Neuronal stem cell (in vitro differentiated cells): ENCODE measurements around the gene YY2. TPM values are rescaled to one million over a fixed set of nuclear protein-coding genes. Genes with fewer than 3 reads are reported as not detected.

Experiments
- DNase-seq: peaks from one replicate; pipeline ENCODE4 v3.0.0-alpha.2; 2013; ENCODE audit warnings: low spot score
- H2AFZ ChIP-seq: one replicate; pipeline ENCODE4 v1.6.1; 2013; ENCODE audit warnings: mild to moderate bottlenecking, low read length, inconsistent platforms
- H2AK5ac ChIP-seq: 2 replicates; pipeline ENCODE4 v1.6.1; 2013; ENCODE audit warnings: low read depth, mild to moderate bottlenecking, inconsistent platforms, low read length, moderate library complexity, mixed read lengths
- H2BK120ac ChIP-seq: 2 replicates; pipeline ENCODE4 v1.6.1; 2013; ENCODE audit warnings: low read depth, mild to moderate bottlenecking, inconsistent platforms, low read length, moderate library complexity, mixed read lengths
- H2BK12ac ChIP-seq: one replicate; pipeline ENCODE4 v1.6.1; 2013; ENCODE audit warnings: low read length, inconsistent platforms
- H2BK15ac ChIP-seq: 2 replicates; pipeline ENCODE4 v1.6.1; 2013; ENCODE audit warnings: mild to moderate bottlenecking, low read length, inconsistent platforms, mixed read lengths
- H2BK5ac ChIP-seq: one replicate; pipeline ENCODE4 v1.6.1; 2013; ENCODE audit warnings: inconsistent platforms, mild to moderate bottlenecking, low read length, moderate library complexity
- H3K14ac ChIP-seq: one replicate; pipeline ENCODE4 v1.6.1; 2013; ENCODE audit warnings: low read length, inconsistent platforms
- H3K18ac ChIP-seq: 2 replicates; pipeline ENCODE4 v1.6.1; 2013; ENCODE audit warnings: low read length, inconsistent platforms
- H3K23ac ChIP-seq: 2 replicates; pipeline ENCODE4 v1.6.1; 2013; ENCODE audit warnings: low read depth, mild to moderate bottlenecking, mixed read lengths, low read length, inconsistent platforms; ENCODE audit not compliant: poor library complexity
- H3K27ac ChIP-seq: replicated peaks from 3 replicates; pipeline ENCODE4 v1.5.1; 2013; ENCODE audit warnings: low read length, inconsistent platforms
- H3K27me3 ChIP-seq, 3 experiments: 2 replicates each; pipeline ENCODE4 v1.6.1; 2013; ENCODE audit warnings: low read length in 3 of 3, mild to moderate bottlenecking in 2 of 3, inconsistent platforms in 1 of 3, low read depth in 1 of 3, mixed read lengths in 1 of 3, moderate library complexity in 1 of 3; ENCODE audit not compliant: control insufficient read depth in 3 of 3, insufficient read depth in 3 of 3
- H3K36me3 ChIP-seq, 2 donors: replicated peaks in 1 of 2; 2 replicates each; pipeline ENCODE4 v1.6.1; 2013; ENCODE audit warnings: low read length in 2 of 2; ENCODE audit not compliant: control insufficient read depth in 2 of 2, insufficient read depth in 2 of 2
- H3K4ac ChIP-seq: 2 replicates; pipeline ENCODE4 v1.6.1; 2013; ENCODE audit warnings: inconsistent platforms, mild to moderate bottlenecking, low read length, moderate library complexity
- H3K4me1 ChIP-seq, 2 donors: 1 replicate in 1 of 2; 2 replicates in 1 of 2; pipeline ENCODE4 v1.6.1; 2013; ENCODE audit warnings: low read length in 2 of 2, low read depth in 1 of 2; ENCODE audit not compliant: control insufficient read depth in 2 of 2, insufficient read depth in 1 of 2
- H3K4me2 ChIP-seq: one replicate; pipeline ENCODE4 v1.6.1; 2013; ENCODE audit warnings: mild to moderate bottlenecking, low read length, inconsistent platforms; ENCODE audit not compliant: insufficient read depth, poor library complexity, severe bottlenecking
- H3K4me3 ChIP-seq, 2 donors: 2 replicates each; pipeline ENCODE4 v1.5.1; 2013; ENCODE audit warnings: low read length in 2 of 2, mild to moderate bottlenecking in 2 of 2, inconsistent platforms in 1 of 2, moderate library complexity in 1 of 2
- H3K79me1 ChIP-seq: one replicate; pipeline ENCODE4 v1.6.1; 2013; ENCODE audit warnings: low read depth, mild to moderate bottlenecking, inconsistent platforms, low read length, moderate library complexity
- H3K9ac ChIP-seq: one replicate; pipeline ENCODE4 v1.6.1; 2013; ENCODE audit warnings: mild to moderate bottlenecking, low read depth, low read length, inconsistent platforms; ENCODE audit not compliant: poor library complexity
- H3K9me3 ChIP-seq, 2 donors: replicated peaks in 1 of 2; 2 replicates each; pipeline versions ENCODE3 to v1.6.1; 2013; ENCODE audit warnings: low read length in 2 of 2, mild to moderate bottlenecking in 2 of 2, inconsistent platforms in 1 of 2, low read depth in 1 of 2, mixed read lengths in 1 of 2, moderate library complexity in 1 of 2; ENCODE audit not compliant: control insufficient read depth in 2 of 2, insufficient read depth in 1 of 2
- H4K8ac ChIP-seq: one replicate; pipeline ENCODE4 v1.6.1; 2013; ENCODE audit warnings: low read depth, mild to moderate bottlenecking, inconsistent platforms, low read length, moderate library complexity
- H4K91ac ChIP-seq: one replicate; pipeline ENCODE4 v1.6.1; 2013; ENCODE audit warnings: low read length, low read depth, mild to moderate bottlenecking, inconsistent platforms; ENCODE audit not compliant: poor library complexity
- WGBS, 2 donors: extraction: QIAGEN DNeasy Blood & Tissue Kit; methylation state at CpG; one replicate each; pipeline ENCODE4 v1.1.7; 2013; ENCODE audit warnings: missing lambda C conversion rate in 2 of 2, mixed read lengths in 1 of 2; ENCODE audit not compliant: insufficient read length in 2 of 2, insufficient replicate concordance in 1 of 2; ENCODE audit errors: extremely low coverage in 2 of 2; 5-methylcytosine and 5-hydroxymethylcytosine counted together
- polyA plus RNA-seq, 2 experiments: library from polyadenylated mRNA; stranded (reverse); fragments of 200-250 nt; gene quantifications; one replicate each; pipeline ENCODE4 v1.2.3, GENCODE V29; 2013

The YY2 gene
- 0.46 TPM for polyA plus RNA-seq (2013, experiment 1 of 2)
- 0.54 TPM for polyA plus RNA-seq (2013, experiment 2 of 2)

DNA sequence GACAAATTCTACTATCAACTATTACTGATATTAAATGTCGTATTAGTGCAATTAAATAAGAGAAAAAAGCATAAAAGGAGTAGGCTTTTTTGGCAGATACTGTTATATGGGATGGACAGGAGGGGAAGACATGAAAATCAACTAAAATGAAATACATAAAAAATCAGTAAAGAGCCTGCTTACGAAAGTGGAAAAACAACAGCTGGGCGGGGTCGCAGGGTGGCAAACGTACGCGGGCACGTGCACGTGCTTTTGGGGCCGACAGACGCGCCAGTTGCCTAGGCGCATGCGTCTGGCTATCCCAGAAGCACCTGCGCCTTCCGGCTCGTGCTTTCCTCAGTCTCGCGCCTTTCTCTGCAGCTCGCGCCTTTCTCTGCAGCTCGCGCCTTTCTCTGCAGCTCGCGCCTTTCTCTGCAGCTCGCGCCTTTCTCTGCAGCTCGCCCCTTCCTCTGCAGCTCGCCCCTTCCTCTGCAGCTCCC, at the start of gene YY2:
YY2 (plus strand) TSS at position 51 of the 479 bp plus-strand sequence. CDS start 498 bp downstream, outside the sequence.
- WGBS, 2 donors, result no CpG with 5 or more reads among the region's 29 CpGs
- Histone ChIP-seq H3K23ac (no peak within 1 kb of the TSS), H3K18ac (no peak within 1 kb of the TSS), H2BK12ac (no peak within 1 kb of the TSS), H3K4me3 (no peak within 1 kb of the TSS), H4K91ac (no peak within 1 kb of the TSS), H3K4me1 (no peaks in the 10 kb centered on the region), H4K8ac (no peak within 1 kb of the TSS), H3K9ac (no peak within 1 kb of the TSS), H3K27me3 (no peaks in the 10 kb centered on the region), H3K27ac (no peak within 1 kb of the TSS), H2BK120ac (no peak within 1 kb of the TSS), H2AFZ (no peak within 1 kb of the TSS), H3K9me3 (peaks cover 0 to 6% of the 10 kb centered on the region in 2 donors), H3K79me1 (peaks cover 3% of the 10 kb centered on the region), H2BK15ac (no peak within 1 kb of the TSS), H3K4me2 (no peak within 1 kb of the TSS), H2BK5ac (peak within 1 kb of the TSS; percentile 24), H3K14ac (no peak within 1 kb of the TSS), H2AK5ac (no peak within 1 kb of the TSS), H3K4ac (no peak within 1 kb of the TSS), H3K36me3 (peaks cover 6 to 49% of the 10 kb centered on the region in 2 donors)
- no peak for DNase-seq

DNA sequence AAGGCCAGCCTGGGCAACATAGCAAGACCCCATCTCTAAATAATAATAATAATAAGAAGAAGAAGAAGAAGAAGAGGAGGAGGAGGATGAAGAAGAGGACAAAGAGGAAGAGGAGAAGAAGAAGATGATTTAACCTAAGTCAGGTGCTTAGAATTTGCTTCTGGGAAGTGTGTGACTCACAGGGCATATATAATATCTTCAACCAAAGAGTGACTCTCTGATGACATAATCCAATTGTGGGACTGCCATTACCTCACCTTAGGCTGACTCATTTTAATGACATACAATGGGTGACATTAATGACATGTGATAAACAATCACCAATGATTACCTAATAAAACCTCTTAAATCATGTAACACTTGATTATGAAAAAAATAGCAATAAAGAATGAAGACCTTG, 49.1 kb upstream of the YY2 start:
- H2BK12ac ChIP-seq, result no peak overlapping the region
- H4K91ac ChIP-seq, result no peak overlapping the region
- no peak overlapping the region for H4K8ac ChIP-seq
- no peak overlapping the region for H2AK5ac ChIP-seq
- no peak overlapping the region for H3K23ac ChIP-seq
- no peaks in the 10 kb centered on the region for H3K36me3 ChIP-seq
- H3K4ac ChIP-seq, result no peak overlapping the region
- H3K18ac ChIP-seq, result no peak overlapping the region
- no peak for DNase-seq
- H2BK120ac ChIP-seq, result no peak overlapping the region
- no peaks in the 10 kb centered on the region for H3K4me1 ChIP-seq
- H2BK5ac ChIP-seq, result no peak overlapping the region
- no peak overlapping the region for H3K4me2 ChIP-seq
- no peak overlapping the region for H3K4me3 ChIP-seq
- H2AFZ ChIP-seq, result no peak overlapping the region
- no peak overlapping the region for H3K14ac ChIP-seq
- H2BK15ac ChIP-seq, result no peak overlapping the region
- no peaks in the 10 kb centered on the region for H3K79me1 ChIP-seq
- H3K9me3 ChIP-seq, result no peaks in the 10 kb centered on the region
- H3K9ac ChIP-seq, result no peak overlapping the region
- H3K27ac ChIP-seq, result no peak overlapping the region
- H3K27me3 ChIP-seq, result no peaks in the 10 kb centered on the region

DNA sequence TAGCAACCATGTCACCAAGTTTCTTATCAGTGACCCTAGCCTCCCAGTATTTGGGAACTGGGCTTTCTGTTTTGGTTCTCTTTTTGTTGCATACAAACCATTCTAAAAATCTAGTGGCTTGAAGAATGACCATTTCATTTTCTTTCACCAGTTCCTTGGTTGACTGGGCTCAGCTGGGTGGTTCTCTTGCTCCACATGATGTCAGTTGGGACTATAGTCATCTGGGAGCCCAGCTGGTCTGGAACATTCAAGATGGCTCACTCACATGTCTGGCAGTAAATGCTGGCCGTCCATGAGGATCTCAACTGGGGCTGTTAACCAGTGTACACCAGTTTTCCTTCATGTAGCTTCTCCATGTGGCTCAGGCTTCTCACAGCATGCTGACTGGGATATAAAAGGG, 44.0 kb upstream of the YY2 start:
- H3K18ac ChIP-seq, result no peak overlapping the region
- H3K36me3 ChIP-seq, result no peaks in the 10 kb centered on the region
- no peak overlapping the region for H2BK5ac ChIP-seq
- H2BK15ac ChIP-seq, result no peak overlapping the region
- no peak overlapping the region for H2AK5ac ChIP-seq
- H2BK120ac ChIP-seq, result no peak overlapping the region
- peaks cover 2 to 19% of the 10 kb centered on the region in 2 donors for H3K4me1 ChIP-seq
- H3K79me1 ChIP-seq, result no peaks in the 10 kb centered on the region
- no peak overlapping the region for H4K91ac ChIP-seq
- no peak overlapping the region for H3K9ac ChIP-seq
- no CpG with 5 or more reads among the region's 1 CpG for WGBS, 2 donors
- no peak overlapping the region for H4K8ac ChIP-seq
- no peaks in the 10 kb centered on the region for H3K27me3 ChIP-seq
- H3K4me2 ChIP-seq, result no peak overlapping the region
- no peak overlapping the region for H3K23ac ChIP-seq
- no peak overlapping the region for H3K4ac ChIP-seq
- no peak for DNase-seq
- no peak overlapping the region for H3K27ac ChIP-seq
- H2AFZ ChIP-seq, result no peak overlapping the region
- H3K4me3 ChIP-seq, result no peak overlapping the region
- no peaks in the 10 kb centered on the region for H3K9me3 ChIP-seq
- no peak overlapping the region for H2BK12ac ChIP-seq
- H3K14ac ChIP-seq, result no peak overlapping the region

DNA sequence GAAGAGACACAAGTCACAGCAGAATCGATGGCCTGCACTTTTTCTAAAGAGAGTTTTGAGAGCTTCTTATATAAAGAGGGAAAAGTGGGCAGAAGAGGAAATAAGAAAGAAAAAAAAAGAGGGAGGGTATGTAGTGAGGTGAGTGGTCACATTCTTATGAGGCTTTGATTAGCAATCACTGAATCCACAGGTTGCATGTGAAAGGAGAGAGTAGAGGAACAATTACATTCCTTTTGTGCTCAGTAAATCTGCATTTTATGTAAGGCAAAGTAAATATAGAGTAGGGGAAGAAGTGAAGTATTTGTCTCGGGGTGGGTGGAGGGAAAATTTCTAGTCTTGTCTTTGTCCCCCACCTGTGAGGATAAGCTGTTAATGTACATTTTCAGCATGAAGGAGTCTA, 43.2 kb upstream of the YY2 start:
- Histone ChIP-seq H3K23ac (no peak overlapping the region), H3K14ac (no peak overlapping the region), H3K4me1 (peaks cover 2 to 19% of the 10 kb centered on the region in 2 donors), H2BK12ac (no peak overlapping the region), H3K9me3 (no peaks in the 10 kb centered on the region), H2BK15ac (no peak overlapping the region), H4K8ac (no peak overlapping the region), H2AK5ac (no peak overlapping the region), H3K36me3 (no peaks in the 10 kb centered on the region), H2BK120ac (no peak overlapping the region), H3K27me3 (no peaks in the 10 kb centered on the region), H3K4me2 (no peak overlapping the region), H2AFZ (no peak overlapping the region), H3K9ac (no peak overlapping the region), H3K79me1 (no peaks in the 10 kb centered on the region), H3K18ac (no peak overlapping the region), H4K91ac (no peak overlapping the region), H3K4me3 (no peak overlapping the region), H2BK5ac (no peak overlapping the region), H3K4ac (no peak overlapping the region), H3K27ac (no peak overlapping the region)
- WGBS, 2 donors, result no CpG with 5 or more reads among the region's 2 CpGs
- no peak for DNase-seq
